MM.1S (cell line): Measurements from ENCODE around the gene HDAC6.

Experiments
- DNase-seq: peaks from one replicate; pipeline ENCODE4 v3.0.0-alpha.2; 2015
- H2AFZ ChIP-seq: fragments of 300-600 bp; sonication (generic); 2 replicates; pipeline ENCODE4 v1.6.0; 2016; ENCODE audit warnings: antibody characterized with exemption, low read length
- H3F3A ChIP-seq: fragments of 300-600 bp; sonication (generic); 2 replicates; pipeline ENCODE4 v1.6.1; 2016; ENCODE audit warnings: mild to moderate bottlenecking, antibody characterized with exemption, low read length, moderate library complexity, mixed read lengths; ENCODE audit not compliant: insufficient read depth
- H3K27ac ChIP-seq: fragments of 300-600 bp; sonication (generic); 2 replicates; pipeline ENCODE4 v1.5.1; 2016; ENCODE audit warnings: mild to moderate bottlenecking, low read length
- H3K27me3 ChIP-seq: fragments of 300-600 bp; sonication (generic); replicated peaks from 2 replicates; pipeline ENCODE4 v1.6.0; 2016; ENCODE audit warnings: low read length; ENCODE audit not compliant: insufficient read depth
- H3K36me3 ChIP-seq: fragments of 300-600 bp; sonication (generic); replicated peaks from 2 replicates; pipeline ENCODE4 v1.6.1; 2016; ENCODE audit warnings: mild to moderate bottlenecking, low read length, mixed read lengths; ENCODE audit not compliant: insufficient read depth
- H3K4me1 ChIP-seq: fragments of 300-600 bp; sonication (generic); 2 replicates; pipeline ENCODE4 v1.6.1; 2016; ENCODE audit warnings: low read length, mixed read lengths
- H3K4me2 ChIP-seq: fragments of 300-600 bp; sonication (generic); 2 replicates; pipeline ENCODE4 v1.6.0; 2016; ENCODE audit warnings: low read depth, low read length
- H3K4me3 ChIP-seq: fragments of 300-600 bp; sonication (generic); 2 replicates; pipeline ENCODE4 v1.5.1; 2016; ENCODE audit warnings: low read length, mixed read lengths
- H3K79me2 ChIP-seq: fragments of 300-600 bp; sonication (generic); 2 replicates; pipeline ENCODE4 v1.6.1; 2016; ENCODE audit warnings: mixed run types, low read length, mixed read lengths
- H3K9ac ChIP-seq: fragments of 300-600 bp; sonication (generic); 2 replicates; pipeline ENCODE4 v1.6.1; 2016; ENCODE audit warnings: low read length, mixed read lengths
- H3K9me2 ChIP-seq: fragments of 300-600 bp; sonication (generic); replicated peaks from 2 replicates; pipeline ENCODE4 v1.6.1; 2016; ENCODE audit warnings: mild to moderate bottlenecking, low read length, mixed read lengths; ENCODE audit not compliant: insufficient read depth
- H3K9me3 ChIP-seq: fragments of 300-600 bp; sonication (generic); replicated peaks from 2 replicates; pipeline ENCODE4 v1.6.1; 2016; ENCODE audit warnings: mild to moderate bottlenecking, low read length, mixed read lengths; ENCODE audit not compliant: insufficient read depth
- H4K20me1 ChIP-seq: fragments of 300-600 bp; sonication (generic); 2 replicates; pipeline ENCODE4 v1.6.1; 2016; ENCODE audit warnings: mild to moderate bottlenecking, low read length, moderate library complexity, mixed read lengths; ENCODE audit not compliant: insufficient read depth
- CTCF ChIP-seq: fragments of 300-600 bp; sonication (generic); IDR thresholded peaks from 2 replicates; pipeline ENCODE4 v1.5.1; 2016; ENCODE audit warnings: antibody characterized with exemption, low read length, mixed read lengths
- EZH2 ChIP-seq: fragments of 300-600 bp; sonication (generic); optimal IDR thresholded peaks from 2 replicates; pipeline ENCODE3; 2017; ENCODE audit warnings: low read depth, mild to moderate bottlenecking, antibody characterized with exemption, low read length, mixed read lengths
- EZH2phosphoT487 ChIP-seq: fragments of 300-600 bp; sonication (generic); IDR thresholded peaks from 2 replicates; pipeline ENCODE4 v1.6.1; 2018; ENCODE audit warnings: antibody characterized with exemption, low read length

Gene HDAC6

DNA sequence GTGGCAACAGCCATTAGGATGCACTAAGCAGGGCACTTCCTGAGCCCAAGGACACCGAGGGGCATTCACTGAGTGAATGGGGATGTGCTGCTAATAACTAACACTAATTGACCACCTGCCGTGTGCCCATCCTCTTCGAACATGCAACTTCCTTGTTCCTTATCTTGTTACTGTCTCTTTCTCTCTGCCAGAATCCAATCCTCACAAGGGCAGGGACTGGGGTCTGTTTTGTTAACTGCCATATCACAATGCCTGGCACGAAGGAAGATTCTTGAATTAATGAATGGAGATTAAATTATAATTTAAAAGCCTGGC lies 25.7 kb downstream of the HDAC6 start:
- H2AFZ ChIP-seq: no peak overlapping the region
- no peaks in the 10 kb centered on the region for H3K27me3 ChIP-seq
- no peak overlapping the region for H3K4me3 ChIP-seq
- no peak overlapping the region for H3K4me2 ChIP-seq
- H4K20me1 ChIP-seq: no peaks in the 10 kb centered on the region
- no peak overlapping the region for H3K27ac ChIP-seq
- H3K9me2 ChIP-seq: no peaks in the 10 kb centered on the region
- H3F3A ChIP-seq: no peaks in the 10 kb centered on the region
- H3K4me1 ChIP-seq: no peaks in the 10 kb centered on the region
- no peak for DNase-seq
- TF ChIP-seq CTCF: no peak
- TF ChIP-seq EZH2phosphoT487: no peak
- no peak for TF ChIP-seq EZH2
- no peaks in the 10 kb centered on the region for H3K36me3 ChIP-seq
- no peaks in the 10 kb centered on the region for H3K9me3 ChIP-seq
- no peaks in the 10 kb centered on the region for H3K79me2 ChIP-seq
- no peak overlapping the region for H3K9ac ChIP-seq

DNA sequence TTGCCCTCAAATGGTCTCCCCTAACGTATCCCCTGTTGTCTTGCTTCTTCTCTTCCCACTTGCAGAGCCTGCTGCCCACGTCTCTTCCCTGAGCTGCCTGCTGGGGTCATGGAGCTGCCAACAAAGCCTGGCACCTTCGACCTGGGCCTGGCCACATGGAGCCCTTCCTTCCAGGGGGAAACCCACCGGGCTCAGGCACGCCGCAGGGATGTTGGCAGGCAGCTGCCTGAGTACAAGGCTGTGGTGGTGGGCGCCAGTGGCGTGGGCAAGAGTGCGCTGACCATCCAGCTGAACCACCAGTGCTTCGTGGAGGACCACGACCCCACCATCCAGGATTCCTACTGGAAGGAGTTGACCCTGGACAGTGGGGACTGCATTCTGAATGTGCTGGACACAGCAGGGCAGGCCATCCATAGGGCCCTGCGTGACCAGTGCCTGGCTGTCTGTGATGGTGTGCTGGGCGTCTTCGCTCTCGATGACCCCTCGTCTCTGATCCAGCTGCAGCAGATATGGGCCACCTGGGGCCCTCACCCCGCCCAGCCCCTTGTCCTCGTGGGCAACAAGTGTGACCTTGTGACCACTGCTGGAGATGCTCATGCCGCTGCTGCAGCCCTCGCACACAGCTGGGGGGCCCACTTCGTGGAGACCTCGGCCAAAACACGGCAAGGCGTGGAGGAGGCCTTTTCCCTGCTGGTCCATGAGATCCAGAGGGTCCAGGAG lies 27.3 kb downstream of the HDAC6 start:
- no peaks in the 10 kb centered on the region for H3K9me2 ChIP-seq
- no peaks in the 10 kb centered on the region for H4K20me1 ChIP-seq
- H3K27ac ChIP-seq: no peak overlapping the region
- H2AFZ ChIP-seq: no peak overlapping the region
- no peaks in the 10 kb centered on the region for H3F3A ChIP-seq
- TF ChIP-seq EZH2phosphoT487: no peak
- TF ChIP-seq EZH2: no peak
- no peak for TF ChIP-seq CTCF
- no peaks in the 10 kb centered on the region for H3K9me3 ChIP-seq
- H3K27me3 ChIP-seq: no peaks in the 10 kb centered on the region
- H3K79me2 ChIP-seq: no peaks in the 10 kb centered on the region
- H3K4me3 ChIP-seq: no peak overlapping the region
- DNase-seq: no peak
- no peak overlapping the region for H3K4me2 ChIP-seq
- H3K9ac ChIP-seq: no peak overlapping the region
- no peaks in the 10 kb centered on the region for H3K36me3 ChIP-seq
- H3K4me1 ChIP-seq: no peaks in the 10 kb centered on the region

GRCh38 chrX:48831136-48831908 lies 29.5 kb downstream of the HDAC6 start:
- no peaks in the 10 kb centered on the region for H4K20me1 ChIP-seq
- H3K27ac ChIP-seq: no peak overlapping the region
- no peaks in the 10 kb centered on the region for H3K27me3 ChIP-seq
- H3K9ac ChIP-seq: no peak overlapping the region
- no peaks in the 10 kb centered on the region for H3K36me3 ChIP-seq
- no peak for DNase-seq
- H3K4me1 ChIP-seq: no peaks in the 10 kb centered on the region
- no peak overlapping the region for H3K4me2 ChIP-seq
- H3K9me2 ChIP-seq: no peaks in the 10 kb centered on the region
- no peaks in the 10 kb centered on the region for H3F3A ChIP-seq
- TF ChIP-seq EZH2 (no peak), EZH2phosphoT487 (no peak), CTCF (no peak)
- no peak overlapping the region for H2AFZ ChIP-seq
- no peak overlapping the region for H3K4me3 ChIP-seq
- no peaks in the 10 kb centered on the region for H3K9me3 ChIP-seq
- no peaks in the 10 kb centered on the region for H3K79me2 ChIP-seq
